Endothelial cell of umbilical vein (primary cell): Measurements from ENCODE around the gene TOP2B. TPM values are rescaled to one million over a fixed set of nuclear protein-coding genes. Genes with fewer than 3 reads are reported as not detected.

Experiments used
- BruUV-seq: library from RNA; stranded (reverse); fragments of 400-500 nt; replicated peaks from 2 replicates; lab custom pipeline; 2021; lab: Mats Ljungman, UMichigan
- CTCF ChIA-PET: fragments of 300-600, 350-600 bp; sonication (Branson Sonifier 250); formaldehyde crosslinking; loops from one replicate; lab custom pipeline; 2021; ENCODE audit warnings: antibody characterized with exemption, inconsistent platforms; lab: Charles Lee
- POLR2A ChIA-PET: fragments of 300-600, 350-600 bp; sonication (Branson Sonifier 250); formaldehyde crosslinking; loops from one replicate; lab custom pipeline; 2021; ENCODE audit warnings: antibody characterized with exemption, inconsistent platforms; lab: Charles Lee
- DNase-seq: peaks from one replicate; pipeline ENCODE4 v3.0.0-alpha.2; 2011; ENCODE audit warnings: low read depth, low spot score
- FAIRE-seq: peaks from 2 replicates; lab custom pipeline; 2011; peaks lifted over from hg19 to GRCh38; lab: Jason Lieb, UNC
- H2AFZ ChIP-seq: 2 replicates; pipeline ENCODE4 v1.6.0; 2012; ENCODE audit warnings: low read depth, low read length, control low read depth, inconsistent platforms
- H3K27ac ChIP-seq: 2 replicates; pipeline ENCODE4 v1.5.1; 2011; ENCODE audit warnings: low read depth, mild to moderate bottlenecking, control low read depth, low read length, moderate library complexity; ENCODE audit not compliant: insufficient read depth
- H3K27me3 ChIP-seq, 2 experiments: 2 replicates each; pipeline versions ENCODE4 v1.6.0 to v1.6.1; 2011; ENCODE audit warnings: low read length in 2 of 2, mixed read lengths in 1 of 2; ENCODE audit not compliant: control insufficient read depth in 2 of 2, insufficient read depth in 2 of 2
- H3K36me3 ChIP-seq, 2 experiments: 2 replicates in 1 of 2; 3 replicates in 1 of 2; pipeline ENCODE4 v1.5.1; 2011; ENCODE audit warnings: low read length in 2 of 2, mild to moderate bottlenecking in 1 of 2, moderate library complexity in 1 of 2; ENCODE audit not compliant: control insufficient read depth in 2 of 2, insufficient read depth in 2 of 2; ENCODE audit errors: extremely low read depth in 1 of 2
- H3K4me1 ChIP-seq: 3 replicates; pipeline ENCODE4 v1.5.1; 2011; ENCODE audit warnings: mild to moderate bottlenecking, low read length; ENCODE audit not compliant: control insufficient read depth, insufficient read depth; ENCODE audit errors: extremely low read depth
- H3K4me2 ChIP-seq: 2 replicates; pipeline ENCODE4 v1.6.1; 2011; ENCODE audit warnings: low read length, control low read depth, mixed read lengths; ENCODE audit not compliant: insufficient read depth
- H3K4me3 ChIP-seq, 3 experiments: fragments of 200-600 bp in 1 of 3; sonication (generic), shearing (Covaris generic) in 1 of 3; replicated peaks in 1 of 3; 2 replicates each; pipeline ENCODE4 v1.5.1; 2011 to 2016; ENCODE audit warnings: control low read depth in 3 of 3, low read length in 3 of 3, mild to moderate bottlenecking in 2 of 3, inconsistent platforms in 1 of 3, low read depth in 1 of 3, moderate library complexity in 1 of 3; ENCODE audit not compliant: insufficient read depth in 1 of 3
- H3K79me2 ChIP-seq: 2 replicates; pipeline ENCODE4 v1.6.0; 2012; ENCODE audit warnings: low read length, inconsistent platforms; ENCODE audit not compliant: control insufficient read depth, insufficient read depth
- H3K9ac ChIP-seq: replicated peaks from 2 replicates; pipeline ENCODE3; 2011; ENCODE audit warnings: low read length, control low read depth; ENCODE audit not compliant: insufficient read depth; ENCODE audit errors: extremely low read depth
- H3K9me1 ChIP-seq: replicated peaks from 3 replicates; pipeline ENCODE4 v1.6.0; 2011; ENCODE audit warnings: mild to moderate bottlenecking, low read length; ENCODE audit not compliant: control insufficient read depth, insufficient read depth; ENCODE audit errors: extremely low read depth
- H3K9me3 ChIP-seq: replicated peaks from 2 replicates; pipeline ENCODE4 v1.5.1; 2012; ENCODE audit warnings: low read length, inconsistent platforms; ENCODE audit not compliant: control insufficient read depth, insufficient read depth
- H4K20me1 ChIP-seq: replicated peaks from 2 replicates; pipeline ENCODE3; 2011; ENCODE audit warnings: mild to moderate bottlenecking, low read length; ENCODE audit not compliant: control insufficient read depth, insufficient read depth; ENCODE audit errors: extremely low read depth
- CTCF ChIP-seq, 2 donors: IDR thresholded peaks; 1 replicate in 1 of 2; 2 replicates in 1 of 2; pipeline ENCODE4 v1.5.1; 2011; ENCODE audit warnings: low read length in 2 of 2, mild to moderate bottlenecking in 2 of 2, moderate library complexity in 2 of 2, control low read depth in 1 of 2, inconsistent platforms in 1 of 2, low read depth in 1 of 2; ENCODE audit not compliant: insufficient read depth in 1 of 2; ENCODE audit errors: extremely low read depth in 1 of 2
- EZH2 ChIP-seq: IDR thresholded peaks from 2 replicates; pipeline ENCODE4 v1.6.1; 2012; ENCODE audit warnings: borderline replicate concordance, low read depth, mild to moderate bottlenecking, moderate library complexity, low read length, inconsistent platforms; ENCODE audit not compliant: severe bottlenecking
- FOS ChIP-seq: IDR thresholded peaks from 2 replicates; pipeline ENCODE4 v1.6.1; 2011; ENCODE audit warnings: mild to moderate bottlenecking, low read length, moderate library complexity, borderline replicate concordance; ENCODE audit not compliant: insufficient read depth
- GATA2 ChIP-seq: IDR thresholded peaks from 2 replicates; pipeline ENCODE4 v1.7.0; 2011; ENCODE audit warnings: low read depth, mild to moderate bottlenecking, moderate library complexity, mixed read lengths, low read length; ENCODE audit not compliant: insufficient read length, insufficient read depth
- JUN ChIP-seq: IDR thresholded peaks from 2 replicates; pipeline ENCODE4 v1.6.1; 2011; ENCODE audit warnings: borderline replicate concordance, low read depth; ENCODE audit not compliant: insufficient read length, insufficient read depth
- MAX ChIP-seq: IDR thresholded peaks from 2 replicates; pipeline ENCODE4 v1.6.1; 2011; ENCODE audit not compliant: insufficient read depth, insufficient read length
- MYC ChIP-seq: IDR thresholded peaks from one replicate; pipeline ENCODE4 v1.6.1; 2011; ENCODE audit warnings: mild to moderate bottlenecking, low read depth, low read length
- POLR2A ChIP-seq: IDR thresholded peaks from 2 replicates; pipeline ENCODE4 v1.6.1; 2012; ENCODE audit warnings: low read depth, mild to moderate bottlenecking, control low read depth, low read length
- POLR2AphosphoS5 ChIP-seq: IDR thresholded peaks from 2 replicates; pipeline ENCODE4 v1.6.1; 2012; ENCODE audit warnings: low read depth, mild to moderate bottlenecking, control low read depth, low read length, moderate library complexity; ENCODE audit not compliant: insufficient read depth
- dilution Hi-C: fragments of 300-500 bp; cut with MboI; formaldehyde crosslinking; loops from one replicate; pipeline ENCODE4 v1.15.0; 2019; ENCODE audit warnings: low sequenced_read_pairs; ENCODE audit not compliant: extremely low pct_ligation_motif_present
- intact Hi-C: fragments of 100-400 bp; cut with micrococcal nuclease; formaldehyde crosslinking; loops from one replicate; pipeline ENCODE4 v1.10.0; 2022
- polyA plus RNA-seq, 4 experiments: library from polyadenylated mRNA; depleted of rRNA in 3 of 4; stranded (reverse) in 3 of 4; unstranded in 1 of 4; fragments of >200 nt; gene quantifications; 2 replicates each; pipeline versions ENCODE4 v1.2.1 to v1.2.3, GENCODE V29; 2011 to 2012; ENCODE audit warnings: missing spikeins in 1 of 4
- total RNA-seq: library from RNA; stranded (reverse); gene quantifications from 2 replicates; pipeline ENCODE4 v1.2.3, GENCODE V29; 2021

TOP2B gene
- total and polyA plus RNA-seq, 2 donors (not counting 3 experiments of a cell fraction or from before 2014, with no cell fraction given) = 20.4 to 98.9 TPM

- peaks cover 16% of the 10 kb centered on the region for H4K20me1 ChIP-seq
- H3K4me2 ChIP-seq = no peak overlapping the region
- dilution Hi-C loops = no loop called here
- H3K27ac ChIP-seq = no peak overlapping the region
- no peaks in the 10 kb centered on the region for H3K36me3 ChIP-seq
- FAIRE-seq = no peak
- H3K9me1 ChIP-seq = no peaks in the 10 kb centered on the region
- H3K4me1 ChIP-seq = no peaks in the 10 kb centered on the region
- no peaks in the 10 kb centered on the region for H3K27me3 ChIP-seq
- no peaks in the 10 kb centered on the region for H3K9me3 ChIP-seq
- no peak overlapping the region for H3K9ac ChIP-seq
- TF ChIP-seq POLR2A (no peak), MAX (no peak), CTCF (IDR thresholded peaks at IDR 0.05; ENCODE audit: extremely low read depth in 1 of 2, insufficient read depth in 1 of 2, low read depth in 1 of 2, low read length in 2 of 2) (no peak), EZH2 (no peak), POLR2AphosphoS5 (no peak), MYC (no peak), FOS (no peak), GATA2 (no peak), JUN (no peak)
- no TSS peak for BruUV-seq
- no peak overlapping the region for H3K4me3 ChIP-seq
- no peak for DNase-seq
- intact Hi-C loops = no loop called here
- no peak overlapping the region for H2AFZ ChIP-seq
- CTCF ChIA-PET = interaction anchor here (8.0 kb wide), 1 partner anchor 203 kb away, joined by 254 read pairs; no protein-coding TSS in a partner anchor
- POLR2A ChIA-PET = no interaction called here
- H3K79me2 ChIP-seq = peaks cover 91% of the 10 kb centered on the region
These were observed 11.8 kb downstream of the TOP2B start for GRCh38 chr3:25652921-25653320.
